ENCODE measurements around the gene DMC1. TPM values are rescaled to one million over a fixed set of nuclear protein-coding genes. Genes with fewer than 3 reads are reported as not detected.

Gene DMC1
- total and polyA plus RNA-seq, 4 donors = 1.9 to 3.9 (median 3.3) TPM

DNA sequence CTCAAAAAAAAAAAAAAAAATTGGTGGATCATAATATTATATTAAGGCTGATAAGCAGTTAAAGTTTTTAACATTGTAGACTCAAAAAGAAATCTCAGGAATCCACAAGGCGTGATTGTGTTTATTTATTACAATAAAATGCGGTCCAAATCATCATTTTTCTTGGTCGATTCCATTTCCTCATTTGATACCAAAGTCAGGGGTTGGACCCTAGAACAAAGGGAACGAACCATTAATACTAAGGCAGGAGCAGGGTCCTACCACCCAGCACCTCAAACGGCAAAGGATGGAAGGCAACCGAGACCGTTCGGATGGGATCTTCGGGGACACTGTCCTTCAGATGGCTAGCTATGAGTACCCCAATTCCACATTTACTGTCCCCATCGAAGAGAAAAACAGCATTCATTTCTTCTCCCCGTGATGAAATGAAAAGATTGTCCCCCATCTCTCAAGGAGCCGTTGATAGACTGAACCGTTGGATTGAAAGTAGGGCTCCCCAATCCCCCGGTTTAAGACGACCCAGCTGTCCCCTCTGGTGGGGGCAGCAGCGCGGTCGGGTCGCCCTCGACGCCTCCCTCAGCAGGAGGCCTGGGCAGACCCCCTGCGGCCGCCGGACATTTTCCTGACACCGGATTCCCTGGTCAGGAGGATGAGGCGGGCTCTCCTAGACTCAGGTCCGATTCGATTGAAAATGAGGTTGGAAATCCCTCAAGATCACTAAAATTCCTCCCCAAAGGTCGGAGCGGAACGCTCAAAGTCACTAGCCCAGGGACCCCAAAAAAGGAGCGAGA lies 607 bp downstream of the DMC1 start:
- H3K27me3 ChIP-seq (ENCODE audit: control insufficient read depth, insufficient read depth, low read length) = no peaks in the 10 kb centered on the region
- no peaks in the 10 kb centered on the region for H3K9me3 ChIP-seq (ENCODE audit: control insufficient read depth, insufficient read depth, low read length)
- DNase-seq (ENCODE audit: low read depth in 4 of 6, low spot score in 6 of 6) = peak in 1 of 6 donors; percentile 13
- 28% methylated on average over 27 of the region's 32 CpGs for WGBS (ENCODE audit: insufficient coverage)
- H3K4me3 ChIP-seq (ENCODE audit: low read depth, low read length) = peak overlapping the region; percentile 81
- peak overlapping the region; percentile 3 for H3K27ac ChIP-seq (ENCODE audit: low read depth, low read length)
- H3K4me1 ChIP-seq (ENCODE audit: control insufficient read depth, insufficient read depth, low read length) = peaks cover 15% of the 10 kb centered on the region
- no peaks in the 10 kb centered on the region for H3K36me3 ChIP-seq (ENCODE audit: control insufficient read depth, insufficient read depth, low read length)

DNA sequence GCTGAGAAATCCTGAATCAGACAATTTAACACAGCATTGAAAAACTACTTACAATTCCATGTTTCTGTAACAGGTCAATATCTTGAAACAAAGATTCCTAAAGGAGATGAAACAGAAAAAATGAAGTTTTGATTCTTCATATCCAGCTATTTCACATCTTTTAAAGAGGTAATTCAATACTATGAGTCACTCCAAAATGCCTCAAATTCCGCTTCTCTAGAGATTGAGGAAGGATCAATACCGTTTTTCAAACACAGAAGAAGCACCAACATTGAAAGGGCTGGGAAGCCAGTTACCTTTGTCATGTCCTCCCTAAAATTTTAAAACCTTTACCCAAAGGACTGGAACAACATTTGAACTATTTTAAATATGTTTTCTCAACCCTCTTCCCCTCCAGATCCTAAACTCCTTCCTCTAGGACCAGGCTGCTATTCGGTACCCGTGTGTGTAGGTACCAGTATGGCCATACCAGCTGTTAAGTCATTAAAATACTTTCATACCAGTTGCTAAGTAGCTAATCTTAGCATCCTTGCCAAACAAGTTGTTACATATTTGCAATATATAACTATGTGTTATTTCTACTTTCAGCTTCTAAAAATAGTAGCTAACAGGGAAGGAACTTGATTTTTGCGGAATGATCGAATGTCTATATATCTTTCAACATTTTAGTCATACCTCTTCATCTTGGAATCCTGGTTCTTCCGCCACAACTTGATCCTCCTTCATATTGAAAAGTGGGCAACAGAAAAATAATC lies 2.3 kb downstream of the DMC1 start:
- H3K4me1 ChIP-seq (ENCODE audit: control insufficient read depth, insufficient read depth, low read length) = peaks cover 15% of the 10 kb centered on the region
- 70% methylated on average over 2 of the region's 7 CpGs for WGBS (ENCODE audit: insufficient coverage)
- no peaks in the 10 kb centered on the region for H3K9me3 ChIP-seq (ENCODE audit: control insufficient read depth, insufficient read depth, low read length)
- H3K27me3 ChIP-seq (ENCODE audit: control insufficient read depth, insufficient read depth, low read length) = no peaks in the 10 kb centered on the region
- DNase-seq (ENCODE audit: low read depth in 4 of 6, low spot score in 6 of 6) = peak in 1 of 6 donors; percentile 35
- no peak overlapping the region for H3K4me3 ChIP-seq (ENCODE audit: low read depth, low read length)
- no peaks in the 10 kb centered on the region for H3K36me3 ChIP-seq (ENCODE audit: control insufficient read depth, insufficient read depth, low read length)
- H3K27ac ChIP-seq (ENCODE audit: low read depth, low read length) = no peak overlapping the region

DNA sequence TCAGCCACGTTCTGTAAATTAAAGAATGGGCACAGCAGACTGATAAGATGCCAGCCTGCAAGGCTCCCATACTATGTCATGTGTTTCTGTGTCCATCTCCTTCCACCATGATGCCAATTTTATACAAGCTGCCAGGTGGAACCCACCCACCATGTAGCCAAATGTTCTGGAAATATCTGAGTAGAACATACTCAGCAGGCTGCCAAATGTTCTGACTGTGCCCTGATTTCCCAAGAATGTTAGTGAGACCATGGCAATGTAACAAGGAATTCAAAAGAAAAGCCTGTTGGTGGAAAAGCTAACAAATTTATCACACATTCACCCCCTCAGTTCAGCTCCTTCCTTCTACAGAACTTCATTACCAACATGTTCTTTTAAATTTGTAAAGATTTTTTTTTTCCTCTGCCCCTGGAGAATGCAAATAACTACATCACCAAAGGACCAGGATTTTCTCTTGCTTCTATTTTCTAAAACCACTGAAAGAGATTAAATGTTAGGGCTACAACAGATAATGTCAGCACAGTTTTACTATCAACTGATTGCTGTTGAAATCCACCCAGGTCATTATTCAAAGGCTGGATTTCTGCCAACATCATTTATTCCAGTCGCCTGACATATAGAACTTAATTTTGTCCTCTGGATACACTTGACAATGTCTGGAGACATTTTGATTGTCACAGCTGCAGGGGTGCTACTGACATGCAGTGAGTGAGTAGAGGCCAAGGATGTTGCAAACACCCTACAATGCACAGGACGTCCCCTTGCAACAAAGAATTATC lies 3.1 kb downstream of the DMC1 start:
- WGBS (ENCODE audit: insufficient coverage) = 60% methylated on average over 1 of the region's 3 CpGs
- Histone ChIP-seq H3K4me3 (ENCODE audit: low read depth, low read length) (no peak overlapping the region), H3K9me3 (ENCODE audit: control insufficient read depth, insufficient read depth, low read length) (no peaks in the 10 kb centered on the region), H3K27me3 (ENCODE audit: control insufficient read depth, insufficient read depth, low read length) (no peaks in the 10 kb centered on the region), H3K27ac (ENCODE audit: low read depth, low read length) (no peak overlapping the region), H3K4me1 (ENCODE audit: control insufficient read depth, insufficient read depth, low read length) (peaks cover 15% of the 10 kb centered on the region), H3K36me3 (ENCODE audit: control insufficient read depth, insufficient read depth, low read length) (no peaks in the 10 kb centered on the region)
- DNase-seq (ENCODE audit: low read depth in 4 of 6, low spot score in 6 of 6) = peak in 2 of 6 donors; percentile 15 to 73

DNA sequence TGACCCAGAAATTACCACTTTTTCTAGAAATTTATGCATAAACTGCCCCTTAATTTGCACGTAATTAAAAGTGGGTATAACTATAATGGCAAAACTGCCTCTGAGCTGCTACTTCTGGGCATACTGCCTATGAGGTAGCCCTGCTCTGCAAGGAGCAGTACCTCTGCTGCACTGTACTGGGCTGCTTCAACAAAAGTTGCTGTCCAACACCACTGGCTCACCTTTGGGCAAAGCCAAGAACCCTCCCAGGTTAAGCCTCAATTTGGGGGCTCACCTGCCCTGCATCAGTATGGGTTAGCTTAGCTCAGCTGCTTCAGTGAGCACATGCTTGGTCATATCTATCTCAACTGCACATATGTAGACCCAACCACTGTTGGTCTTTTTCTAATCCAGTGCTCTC lies 4.5 kb downstream of the DMC1 start:
- no peak overlapping the region for H3K27ac ChIP-seq (ENCODE audit: low read depth, low read length)
- H3K9me3 ChIP-seq (ENCODE audit: control insufficient read depth, insufficient read depth, low read length) = no peaks in the 10 kb centered on the region
- H3K27me3 ChIP-seq (ENCODE audit: control insufficient read depth, insufficient read depth, low read length) = no peaks in the 10 kb centered on the region
- H3K4me3 ChIP-seq (ENCODE audit: low read depth, low read length) = no peak overlapping the region
- WGBS (ENCODE audit: insufficient coverage) = no CpG with 5 or more reads among the region's 1 CpG
- H3K36me3 ChIP-seq (ENCODE audit: control insufficient read depth, insufficient read depth, low read length) = no peaks in the 10 kb centered on the region
- peaks cover 10% of the 10 kb centered on the region for H3K4me1 ChIP-seq (ENCODE audit: control insufficient read depth, insufficient read depth, low read length)
- DNase-seq (ENCODE audit: low read depth in 4 of 6, low spot score in 6 of 6) = no peak

DNA sequence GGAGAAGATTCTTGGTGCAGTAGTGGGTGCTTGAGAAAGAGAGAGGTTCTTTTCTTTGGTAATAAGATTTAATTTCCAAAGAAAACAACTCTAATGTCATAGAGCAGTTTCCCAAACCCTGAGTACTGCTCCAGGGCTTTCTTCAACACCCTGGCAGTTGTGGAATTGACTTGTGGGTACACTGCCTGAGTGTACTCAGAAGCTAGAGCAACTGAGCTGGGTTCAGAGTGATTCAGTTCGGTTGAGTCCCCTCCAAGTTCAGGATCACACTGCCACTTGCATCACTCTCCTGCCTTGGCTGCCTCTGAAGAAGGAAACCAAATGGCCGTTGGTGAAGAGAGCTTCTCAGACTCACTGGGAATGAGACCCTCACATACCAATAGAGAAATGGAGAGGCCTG lies 5.3 kb downstream of the DMC1 start:
- Histone ChIP-seq H3K27me3 (ENCODE audit: control insufficient read depth, insufficient read depth, low read length) (no peaks in the 10 kb centered on the region), H3K27ac (ENCODE audit: low read depth, low read length) (no peak overlapping the region), H3K9me3 (ENCODE audit: control insufficient read depth, insufficient read depth, low read length) (no peaks in the 10 kb centered on the region), H3K4me3 (ENCODE audit: low read depth, low read length) (no peak overlapping the region), H3K36me3 (ENCODE audit: control insufficient read depth, insufficient read depth, low read length) (no peaks in the 10 kb centered on the region), H3K4me1 (ENCODE audit: control insufficient read depth, insufficient read depth, low read length) (peaks cover 5% of the 10 kb centered on the region)
- WGBS (ENCODE audit: insufficient coverage) = 86% methylated on average over 1 of the region's 2 CpGs
- no peak for DNase-seq (ENCODE audit: low read depth in 4 of 6, low spot score in 6 of 6)

DNA sequence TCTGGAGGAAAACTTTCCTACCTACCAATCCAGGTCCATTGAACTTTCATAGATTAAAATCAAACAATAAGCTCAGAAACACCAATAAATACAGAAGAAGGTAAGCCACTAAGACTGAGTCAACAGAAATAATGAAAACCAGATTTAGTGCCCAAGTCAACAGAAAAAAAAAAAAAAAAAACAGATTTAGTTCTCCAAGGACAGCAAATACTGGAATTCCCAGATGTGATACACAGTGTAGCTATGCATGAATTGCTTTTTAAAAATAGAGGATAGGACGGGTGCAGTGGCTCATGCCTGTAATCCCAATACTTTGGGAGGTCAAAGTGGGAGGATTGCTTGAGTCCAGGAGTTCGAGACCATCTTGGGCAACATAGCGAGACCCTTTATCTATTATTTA lies 15.7 kb downstream of the DMC1 start:
- H3K27ac ChIP-seq (ENCODE audit: low read depth, low read length) = no peak overlapping the region
- H3K27me3 ChIP-seq (ENCODE audit: control insufficient read depth, insufficient read depth, low read length) = no peaks in the 10 kb centered on the region
- no peaks in the 10 kb centered on the region for H3K4me1 ChIP-seq (ENCODE audit: control insufficient read depth, insufficient read depth, low read length)
- no peak overlapping the region for H3K4me3 ChIP-seq (ENCODE audit: low read depth, low read length)
- H3K36me3 ChIP-seq (ENCODE audit: control insufficient read depth, insufficient read depth, low read length) = no peaks in the 10 kb centered on the region
- DNase-seq (ENCODE audit: low read depth in 4 of 6, low spot score in 6 of 6) = no peak
- no peaks in the 10 kb centered on the region for H3K9me3 ChIP-seq (ENCODE audit: control insufficient read depth, insufficient read depth, low read length)
- 50% methylated on average over 1 of the region's 3 CpGs for WGBS (ENCODE audit: insufficient coverage)

DNA sequence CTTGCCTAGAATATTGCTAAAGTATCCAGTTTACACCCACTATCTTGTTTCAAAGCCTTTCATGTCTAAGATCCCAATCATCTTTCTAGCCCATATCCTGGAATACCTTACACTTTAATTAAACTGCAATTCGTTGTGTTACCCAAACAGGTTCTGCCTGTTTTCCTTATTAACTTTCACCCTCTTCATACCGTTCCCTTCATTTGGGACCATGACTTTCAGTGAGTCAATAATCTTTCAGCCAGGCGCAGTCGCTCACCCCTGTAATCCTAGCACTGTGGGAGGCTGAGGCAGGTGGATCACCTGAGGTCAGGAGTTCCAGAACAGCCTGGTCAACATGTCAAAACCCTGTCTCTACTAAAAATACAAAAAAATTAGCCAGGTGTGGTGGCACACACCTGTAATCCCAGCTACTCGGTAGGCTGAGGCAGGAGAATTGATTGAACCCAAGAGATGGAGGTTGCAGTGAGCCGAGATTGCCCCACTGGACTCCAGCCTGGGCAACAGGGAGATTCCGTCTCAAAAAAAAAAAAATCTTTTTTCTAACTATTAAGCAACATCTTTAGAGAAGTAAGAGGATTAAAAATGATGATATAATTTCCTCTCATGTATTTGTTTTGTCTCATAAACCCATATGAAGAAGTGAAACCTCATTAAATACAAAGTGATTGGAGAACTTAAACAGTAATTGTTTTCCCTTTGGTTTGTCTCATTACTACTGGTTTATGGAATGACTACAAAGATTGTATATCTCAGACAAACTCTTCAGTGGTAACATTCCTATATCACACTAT lies 20.7 kb downstream of the DMC1 start:
- Histone ChIP-seq H3K9me3 (ENCODE audit: control insufficient read depth, insufficient read depth, low read length) (no peaks in the 10 kb centered on the region), H3K36me3 (ENCODE audit: control insufficient read depth, insufficient read depth, low read length) (no peaks in the 10 kb centered on the region), H3K27ac (ENCODE audit: low read depth, low read length) (no peak overlapping the region), H3K27me3 (ENCODE audit: control insufficient read depth, insufficient read depth, low read length) (no peaks in the 10 kb centered on the region), H3K4me1 (ENCODE audit: control insufficient read depth, insufficient read depth, low read length) (no peaks in the 10 kb centered on the region), H3K4me3 (ENCODE audit: low read depth, low read length) (no peak overlapping the region)
- DNase-seq (ENCODE audit: low read depth in 4 of 6, low spot score in 6 of 6) = no peak
- 100% methylated on average over 1 of the region's 7 CpGs for WGBS (ENCODE audit: insufficient coverage)

DNA sequence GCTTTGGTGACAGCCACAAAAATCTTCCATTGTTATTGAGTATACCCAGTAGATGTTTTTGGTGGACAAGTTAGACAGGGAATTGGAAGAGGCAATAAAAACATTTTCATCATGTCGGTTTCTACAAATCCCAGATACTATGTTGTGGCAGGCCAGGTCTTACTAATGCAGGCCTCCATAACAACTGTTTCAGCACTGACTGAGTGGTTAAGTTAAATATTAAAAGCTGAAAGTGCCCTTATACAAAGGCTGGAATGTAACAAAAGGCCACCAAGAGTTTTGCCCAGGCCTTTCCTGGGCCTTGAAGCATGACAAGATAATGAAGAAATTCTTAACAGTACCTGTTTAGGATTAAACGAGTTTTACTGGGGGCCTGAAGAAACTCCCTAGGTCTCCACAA lies 29.3 kb downstream of the DMC1 start:
- no peak for DNase-seq (ENCODE audit: low read depth in 4 of 6, low spot score in 6 of 6)
- no peaks in the 10 kb centered on the region for H3K9me3 ChIP-seq (ENCODE audit: control insufficient read depth, insufficient read depth, low read length)
- WGBS (ENCODE audit: insufficient coverage) = no CpG with 5 or more reads among the region's 2 CpGs
- no peak overlapping the region for H3K4me3 ChIP-seq (ENCODE audit: low read depth, low read length)
- H3K36me3 ChIP-seq (ENCODE audit: control insufficient read depth, insufficient read depth, low read length) = no peaks in the 10 kb centered on the region
- no peaks in the 10 kb centered on the region for H3K4me1 ChIP-seq (ENCODE audit: control insufficient read depth, insufficient read depth, low read length)
- H3K27ac ChIP-seq (ENCODE audit: low read depth, low read length) = no peak overlapping the region
- no peaks in the 10 kb centered on the region for H3K27me3 ChIP-seq (ENCODE audit: control insufficient read depth, insufficient read depth, low read length)
